Ammon's horn (tissue), 1 donor: Measurements from ENCODE around the gene TCF7L1.
"Not testable (repeated sequence)": the region's sequence is repeated elsewhere in the genome, so short reads cannot be mapped to it uniquely, and the experiment has no call there.

Experiments used
- DNase-seq: peaks from one replicate; pipeline ENCODE4 v3.0.0-alpha.2; 2016; ENCODE audit warnings: low spot score

TCF7L1 gene

DNA sequence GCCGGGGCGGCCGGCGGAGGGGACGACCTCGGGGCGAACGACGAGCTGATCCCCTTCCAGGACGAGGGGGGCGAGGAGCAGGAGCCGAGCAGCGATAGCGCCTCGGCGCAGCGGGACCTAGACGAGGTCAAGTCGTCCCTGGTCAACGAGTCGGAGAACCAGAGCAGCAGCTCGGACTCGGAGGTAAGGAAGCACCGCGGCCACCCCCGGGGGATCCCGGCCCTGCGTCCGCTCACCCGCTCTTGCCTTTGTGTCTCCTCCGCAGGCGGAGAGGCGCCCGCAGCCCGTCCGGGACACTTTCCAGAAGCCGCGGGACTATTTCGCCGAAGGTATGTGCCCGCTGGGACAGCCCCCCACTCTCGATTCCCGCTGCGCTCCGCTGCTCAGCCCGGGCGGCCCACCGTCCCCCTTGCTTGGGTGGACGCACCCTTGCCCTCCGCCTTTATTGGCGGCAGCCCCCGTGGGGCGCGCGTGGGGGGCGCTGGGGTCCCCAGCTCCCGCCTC lies 611 bp downstream of the TCF7L1 start:
- peak; percentile 10 for DNase-seq

DNA sequence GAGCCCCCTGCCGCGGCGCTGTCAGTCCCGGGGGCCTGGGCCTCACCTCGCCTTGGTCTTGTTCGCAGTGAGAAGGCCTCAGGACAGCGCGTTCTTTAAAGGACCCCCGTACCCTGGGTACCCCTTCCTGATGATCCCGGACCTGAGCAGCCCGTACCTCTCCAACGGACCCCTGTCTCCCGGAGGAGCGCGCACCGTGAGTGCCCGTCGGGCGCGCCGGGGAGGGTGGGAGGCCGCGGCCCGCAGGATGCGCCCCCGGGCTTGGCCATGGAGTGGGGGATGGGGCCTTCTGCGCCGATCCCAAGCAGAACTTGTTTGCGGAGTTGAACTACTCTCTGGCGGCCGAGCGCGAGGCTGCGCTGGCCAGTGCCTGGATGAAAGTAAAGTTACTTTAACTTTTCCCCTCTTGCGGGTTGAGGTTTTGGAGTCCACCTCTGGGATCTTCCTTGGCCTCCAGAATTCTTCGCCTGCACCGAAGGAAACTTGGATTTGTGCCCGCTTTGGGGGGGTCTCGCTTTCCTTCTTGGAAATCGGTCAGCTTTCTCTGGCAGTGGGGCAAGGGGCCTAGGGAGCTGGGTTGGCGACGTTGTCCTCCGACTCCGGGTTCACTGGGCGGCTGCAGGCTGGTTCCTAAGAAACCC lies 1.2 kb downstream of the TCF7L1 start:
- DNase-seq = peak; percentile 30

DNA sequence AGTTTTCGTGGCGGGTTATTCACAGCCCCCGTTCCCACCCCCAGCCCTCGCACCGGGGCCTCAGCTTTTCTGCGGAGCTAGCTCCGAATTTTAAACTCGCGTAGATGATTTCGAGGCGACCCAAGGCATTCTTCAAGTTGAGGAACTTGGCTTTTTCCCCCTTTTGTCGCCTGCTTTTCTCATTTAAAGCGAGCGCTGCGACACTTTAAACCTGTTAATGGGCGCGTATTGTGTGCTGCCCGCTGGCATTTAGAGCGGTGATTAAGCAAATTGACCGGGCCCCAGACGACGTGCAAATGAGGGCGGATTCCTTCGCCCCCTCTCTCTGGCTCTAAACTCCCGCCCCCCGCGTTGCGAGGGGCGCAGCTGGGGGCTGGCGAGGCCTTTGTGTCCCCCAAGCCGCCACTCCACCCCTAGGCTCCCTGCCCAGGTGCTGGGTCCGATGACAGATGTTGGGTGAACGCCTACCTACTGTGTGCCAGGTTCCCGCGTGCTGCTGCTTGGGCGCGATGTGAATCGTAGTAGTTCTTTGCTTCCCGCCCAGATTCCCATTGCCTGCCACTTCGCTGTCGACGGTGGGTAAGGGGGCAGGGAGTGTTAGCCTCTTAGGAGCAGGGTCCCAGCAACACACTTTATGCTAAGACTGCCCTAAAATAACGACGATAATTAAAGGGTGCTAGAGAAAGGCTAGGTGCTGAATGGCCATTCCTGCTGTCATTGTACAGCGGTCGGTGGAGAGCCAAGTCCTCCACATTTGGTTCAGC lies 1.9 kb downstream of the TCF7L1 start:
- peak; percentile 11 for DNase-seq

DNA sequence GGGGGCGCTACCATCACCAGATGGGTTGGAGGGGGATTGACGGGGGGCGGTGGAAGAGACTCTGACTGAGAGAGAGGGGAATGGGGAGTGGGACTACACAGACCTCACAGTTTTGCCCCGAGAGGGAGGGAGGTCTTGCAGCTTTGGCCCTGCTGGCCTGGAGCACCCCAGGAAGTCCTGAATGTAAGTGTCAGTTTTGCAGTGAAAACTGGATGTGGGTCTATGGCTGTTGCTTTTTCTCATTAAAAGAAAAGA lies 2.4 kb downstream of the TCF7L1 start:
- no peak for DNase-seq

DNA sequence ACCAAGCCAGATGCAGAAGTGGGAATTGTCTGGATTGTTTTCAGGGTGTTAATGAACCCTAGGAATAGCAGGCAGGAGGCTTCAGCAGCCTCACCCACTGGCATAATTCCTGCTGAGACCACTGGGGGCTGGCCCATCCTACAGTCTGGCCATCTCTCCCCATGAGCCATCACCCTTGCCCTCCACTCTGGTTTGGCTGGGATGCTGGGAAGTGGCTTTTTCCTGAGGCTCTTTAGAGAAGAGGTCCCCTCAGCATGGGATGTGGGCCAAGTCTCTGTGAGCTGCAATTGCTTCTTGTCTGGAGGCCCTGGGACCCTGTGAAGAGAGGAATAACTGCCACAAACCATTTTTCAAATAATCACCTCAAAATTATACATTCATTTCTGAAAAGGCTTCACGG lies 4.0 kb downstream of the TCF7L1 start:
- no peak for DNase-seq

DNA sequence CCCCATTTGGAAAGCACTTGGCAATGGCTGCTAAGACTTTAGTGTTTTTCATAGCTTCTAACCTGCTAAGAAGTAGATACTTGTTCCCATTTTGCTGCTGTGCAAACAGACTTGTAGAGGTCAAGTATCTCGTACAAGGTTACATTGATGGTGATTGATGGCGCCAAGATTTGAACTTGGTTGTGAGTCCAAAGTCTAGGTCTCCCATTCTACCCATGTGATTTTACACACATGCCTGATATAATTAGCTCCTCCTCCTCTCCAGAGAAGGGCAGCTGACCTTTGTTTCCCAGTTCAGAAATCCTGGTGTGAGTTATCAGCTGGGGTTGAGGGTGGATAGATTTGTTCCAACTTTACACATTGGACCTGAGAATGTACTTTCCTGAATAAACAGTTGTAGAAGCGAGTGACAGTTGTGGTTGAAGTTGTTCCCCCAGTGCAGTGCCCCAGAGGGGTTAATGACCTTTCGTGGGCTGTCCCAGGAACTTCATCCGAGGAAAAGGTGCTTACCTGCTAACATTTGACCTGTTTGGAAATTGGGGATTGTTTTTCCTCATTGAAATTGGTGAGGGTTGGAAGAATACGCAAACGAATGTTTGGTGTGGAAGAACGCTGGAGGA lies 10.4 kb downstream of the TCF7L1 start:
- DNase-seq = no peak

DNA sequence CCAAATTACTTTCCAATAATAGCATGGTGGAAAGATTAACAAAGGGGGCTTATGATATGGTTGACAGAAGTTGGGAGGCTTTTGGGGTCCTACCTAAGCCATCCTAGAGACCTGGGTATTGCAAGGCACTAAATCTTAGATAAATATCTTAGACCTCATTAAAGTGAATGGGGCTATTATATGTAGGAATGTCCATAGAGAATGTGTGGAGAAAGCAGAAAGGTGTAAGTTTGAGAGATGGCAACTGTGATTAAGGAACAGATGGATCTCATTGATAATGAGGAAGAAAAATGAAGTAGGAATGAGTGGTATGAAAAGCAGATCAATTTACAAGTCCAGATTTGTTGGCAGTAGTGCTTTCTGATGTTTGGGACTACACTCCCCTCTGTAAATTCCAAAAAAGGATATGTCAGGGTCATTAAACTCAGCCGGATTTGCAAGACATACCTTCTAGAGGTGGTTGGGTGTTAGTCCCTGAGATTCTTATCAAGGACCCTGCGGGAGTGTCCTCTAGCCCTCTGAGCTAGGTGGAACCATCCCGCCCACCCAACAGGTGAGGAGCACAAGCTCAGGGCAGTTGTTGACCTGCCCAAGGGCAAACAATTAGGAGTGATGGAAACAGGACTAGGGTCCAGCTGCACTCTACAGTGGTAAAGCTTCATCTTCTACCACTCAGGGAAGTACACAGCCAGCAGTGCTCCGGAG lies 12.1 kb downstream of the TCF7L1 start:
- no peak for DNase-seq

DNA sequence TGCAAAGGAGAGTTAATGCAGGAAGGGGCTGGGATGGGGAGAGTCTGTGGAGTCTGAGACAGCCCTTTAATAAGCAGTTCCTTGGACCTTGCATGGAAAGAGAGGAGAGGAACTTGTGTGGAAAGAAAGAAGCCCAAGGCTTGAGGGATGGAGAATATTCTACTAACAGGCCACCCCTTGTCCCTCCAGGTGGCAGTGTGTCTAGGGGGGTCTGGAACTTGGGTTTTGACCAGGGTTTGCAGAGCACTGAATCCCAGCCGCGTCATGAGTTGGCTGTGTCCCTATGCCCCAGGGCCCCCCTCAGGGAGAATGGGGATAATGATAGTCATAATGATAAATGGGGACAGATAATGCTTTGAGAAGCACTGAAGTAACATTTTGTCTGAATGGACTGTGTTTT lies 15.0 kb downstream of the TCF7L1 start:
- no peak for DNase-seq

DNA sequence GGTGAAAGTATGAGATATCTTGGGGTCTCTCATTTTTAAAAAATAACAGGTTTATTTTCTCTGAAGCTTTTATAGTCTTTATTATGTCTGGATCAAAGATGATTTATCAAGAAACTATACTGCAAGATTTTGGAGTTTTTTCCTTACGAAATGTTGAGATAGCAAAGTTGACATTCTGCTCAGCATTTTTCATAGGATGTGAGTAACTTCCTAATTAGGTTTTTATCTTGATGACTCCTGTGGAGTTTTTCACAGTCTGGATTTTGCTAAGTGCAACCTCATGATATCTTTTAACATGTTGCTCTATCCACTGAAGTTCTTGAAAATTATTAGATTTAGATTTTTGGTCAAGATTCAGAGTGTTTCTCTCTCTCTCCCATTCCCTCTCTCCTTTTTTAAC lies 17.8 kb downstream of the TCF7L1 start:
- no peak for DNase-seq

DNA sequence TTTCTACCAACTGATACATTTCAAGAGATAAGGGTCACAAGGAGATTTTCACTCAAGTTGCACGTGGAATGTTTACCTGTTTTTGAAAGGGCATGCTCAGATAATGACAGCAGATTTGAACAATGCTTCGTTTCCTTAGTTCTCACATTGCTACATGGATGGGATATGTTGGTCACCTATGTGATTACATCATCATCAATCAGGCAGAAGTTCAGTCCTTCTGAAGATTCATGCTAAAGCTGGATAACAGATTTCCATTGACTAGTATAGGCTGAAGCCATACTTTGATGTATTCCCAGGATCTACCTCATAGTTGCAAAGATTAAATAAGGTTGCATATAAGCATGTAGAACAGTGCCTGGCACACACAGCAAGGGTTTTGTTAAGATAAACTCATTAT lies 19.7 kb downstream of the TCF7L1 start:
- DNase-seq = no peak

DNA sequence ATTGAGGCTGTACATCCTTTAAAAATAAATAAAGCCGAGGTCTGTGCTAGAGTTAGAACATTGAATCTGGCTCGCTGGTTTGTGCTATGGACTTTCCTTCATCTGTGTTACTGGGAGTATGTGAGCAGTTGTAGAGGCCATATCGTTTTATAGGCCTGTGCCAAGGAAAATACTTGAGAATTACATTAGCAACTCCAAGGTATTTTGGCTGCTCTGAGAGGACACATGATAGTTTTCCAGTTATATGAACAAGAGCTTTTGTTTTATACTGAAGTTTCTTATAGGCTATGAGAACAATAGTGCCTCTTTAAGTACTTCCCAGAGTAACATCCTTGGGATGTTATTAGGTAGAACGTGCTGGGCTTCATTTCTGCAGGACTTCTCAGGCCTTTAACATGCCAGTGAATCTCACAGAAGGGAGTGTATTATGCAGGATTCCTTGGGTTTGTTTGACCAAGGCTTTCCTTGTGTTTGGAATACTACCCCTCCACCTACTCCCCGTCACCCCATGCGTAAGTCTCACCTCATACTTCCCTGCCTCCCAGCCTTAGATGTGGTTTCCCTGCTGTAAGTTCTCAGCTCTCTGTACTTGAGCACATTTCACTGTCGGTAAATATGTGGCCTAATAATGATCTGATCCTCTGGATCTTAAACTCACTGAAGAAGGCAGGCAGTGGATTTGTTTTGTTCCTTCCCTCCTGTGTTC lies 21.0 kb downstream of the TCF7L1 start:
- no peak for DNase-seq

DNA sequence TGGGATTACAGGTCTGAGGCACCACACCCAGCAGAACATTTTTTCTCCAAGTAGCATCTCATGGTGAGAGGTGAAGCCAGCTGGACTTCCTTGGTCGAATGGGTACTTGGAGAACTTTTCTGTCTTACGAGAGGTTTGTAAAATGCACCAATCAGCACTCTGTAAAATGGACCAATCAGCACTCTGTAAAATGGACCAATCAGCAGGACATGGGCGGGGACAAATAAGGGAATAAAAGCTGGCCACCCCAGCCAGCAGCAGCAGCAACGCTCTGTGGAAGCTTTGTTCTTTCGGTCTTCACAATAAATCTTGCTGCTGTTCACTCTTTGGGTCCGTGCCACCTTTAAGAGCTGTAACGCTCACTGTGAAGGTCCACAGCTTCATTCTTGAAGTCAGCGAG lies 21.9 kb downstream of the TCF7L1 start:
- not testable (repeated sequence) for DNase-seq

DNA sequence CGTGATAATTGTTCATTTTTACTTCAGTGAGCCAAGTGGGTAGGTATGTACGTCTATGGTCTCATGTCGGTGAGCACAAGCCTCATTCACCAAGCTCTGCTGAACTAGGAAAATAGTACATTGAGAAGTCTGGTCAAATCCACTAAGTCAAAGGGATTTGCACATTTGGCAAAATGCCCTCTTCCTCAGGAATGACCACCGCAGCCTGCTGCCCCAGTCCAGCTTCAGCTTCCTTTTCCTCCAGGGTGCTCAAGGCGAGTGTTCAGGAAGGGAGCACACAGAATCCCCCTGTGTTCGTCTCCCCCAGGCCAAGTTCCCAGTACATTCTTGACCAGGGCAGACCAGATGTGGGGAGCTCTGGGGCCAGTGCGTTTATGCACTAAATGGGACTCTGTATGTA lies 23.0 kb downstream of the TCF7L1 start:
- DNase-seq = no peak

DNA sequence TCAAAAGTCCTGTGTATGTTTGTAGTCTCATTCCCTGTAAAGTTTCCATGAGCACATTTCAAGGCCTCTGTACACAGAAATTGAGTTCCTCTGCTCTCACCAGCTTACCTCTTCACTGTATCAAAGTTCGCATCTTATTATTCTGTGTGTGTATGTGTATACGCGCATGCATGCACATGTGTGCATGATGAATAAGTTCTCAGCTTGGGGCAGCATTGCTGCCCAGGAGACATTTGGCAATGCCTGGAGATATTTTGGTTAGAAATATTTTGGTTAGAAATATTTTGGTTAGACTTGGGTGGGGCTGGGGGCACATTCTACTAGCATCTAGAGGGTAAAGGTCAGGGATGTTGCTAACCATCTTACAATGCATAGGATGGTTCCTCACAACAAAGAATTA lies 23.4 kb downstream of the TCF7L1 start:
- DNase-seq = no peak

DNA sequence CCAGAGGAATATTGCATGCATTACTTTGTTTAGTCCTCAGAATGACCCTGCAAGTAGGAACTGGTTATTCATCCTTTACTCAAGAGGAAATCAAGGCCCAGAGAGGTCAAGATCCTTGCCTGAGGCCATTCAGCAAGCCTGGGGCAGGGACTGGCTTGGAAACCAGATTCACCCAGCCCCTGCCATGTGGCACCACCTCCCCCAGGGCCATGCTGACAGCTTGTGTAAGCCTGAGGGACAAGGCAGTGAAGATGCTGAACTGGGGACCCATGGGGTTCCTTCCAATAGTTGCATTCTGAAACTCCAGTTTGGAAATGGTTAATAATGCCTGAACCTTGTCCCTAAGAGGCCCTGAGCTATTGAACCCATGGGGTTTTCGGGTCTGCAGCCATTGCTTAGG lies 24.2 kb downstream of the TCF7L1 start:
- no peak for DNase-seq

DNA sequence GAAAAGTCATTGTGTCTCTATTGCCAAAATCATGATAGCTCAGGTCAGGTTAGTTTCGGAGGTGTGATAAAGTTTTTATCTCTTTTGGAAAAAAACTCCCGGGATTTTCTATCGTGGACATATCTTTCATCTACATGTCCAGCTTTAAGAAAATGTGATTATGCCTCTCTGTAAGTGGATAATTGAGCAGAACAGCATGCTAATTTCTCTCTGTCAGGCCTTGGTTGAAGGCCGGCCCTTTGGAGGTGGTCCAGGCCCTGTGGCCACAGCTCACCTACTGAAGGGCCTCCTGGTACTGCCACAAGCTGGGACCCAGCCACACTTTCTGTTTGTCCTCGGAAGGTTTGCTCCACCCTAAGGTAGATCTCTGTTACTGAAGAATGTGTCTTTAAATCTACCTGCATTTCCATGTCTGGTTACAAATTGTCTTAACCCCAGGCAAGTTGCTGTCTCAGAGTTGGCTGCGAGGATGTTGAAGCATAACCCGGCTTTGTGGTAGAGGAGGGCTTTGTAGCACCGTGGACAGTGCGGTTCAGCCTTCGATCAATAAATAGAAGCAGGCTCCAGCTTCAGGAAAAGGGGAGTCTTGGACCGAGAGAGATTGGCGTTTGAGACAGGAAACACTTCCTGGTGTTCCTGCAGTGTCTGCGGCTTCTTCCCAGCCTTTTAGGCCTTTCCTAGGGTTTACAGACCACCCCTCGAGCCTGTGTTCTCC lies 25.5 kb downstream of the TCF7L1 start:
- no peak for DNase-seq

DNA sequence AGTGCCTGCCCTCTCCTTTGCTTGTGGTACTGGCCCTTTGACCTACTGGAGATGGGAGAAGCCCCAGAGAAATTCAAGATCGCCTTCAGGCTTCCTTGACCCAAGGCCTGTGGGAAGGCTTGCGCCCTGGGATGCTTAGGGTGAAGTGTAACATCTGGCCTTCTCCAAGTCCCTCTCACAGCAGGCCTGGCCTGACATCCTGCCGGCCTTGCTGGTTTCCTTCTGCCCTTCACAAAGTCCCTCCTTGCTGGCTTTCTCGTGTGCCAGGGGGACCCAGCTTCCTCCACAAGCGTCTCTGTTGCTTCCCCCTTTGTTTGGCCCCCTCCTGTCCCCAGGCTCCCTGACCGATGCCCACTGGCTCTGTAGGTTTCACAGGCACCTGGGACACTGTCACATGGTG lies 26.4 kb downstream of the TCF7L1 start:
- no peak for DNase-seq

DNA sequence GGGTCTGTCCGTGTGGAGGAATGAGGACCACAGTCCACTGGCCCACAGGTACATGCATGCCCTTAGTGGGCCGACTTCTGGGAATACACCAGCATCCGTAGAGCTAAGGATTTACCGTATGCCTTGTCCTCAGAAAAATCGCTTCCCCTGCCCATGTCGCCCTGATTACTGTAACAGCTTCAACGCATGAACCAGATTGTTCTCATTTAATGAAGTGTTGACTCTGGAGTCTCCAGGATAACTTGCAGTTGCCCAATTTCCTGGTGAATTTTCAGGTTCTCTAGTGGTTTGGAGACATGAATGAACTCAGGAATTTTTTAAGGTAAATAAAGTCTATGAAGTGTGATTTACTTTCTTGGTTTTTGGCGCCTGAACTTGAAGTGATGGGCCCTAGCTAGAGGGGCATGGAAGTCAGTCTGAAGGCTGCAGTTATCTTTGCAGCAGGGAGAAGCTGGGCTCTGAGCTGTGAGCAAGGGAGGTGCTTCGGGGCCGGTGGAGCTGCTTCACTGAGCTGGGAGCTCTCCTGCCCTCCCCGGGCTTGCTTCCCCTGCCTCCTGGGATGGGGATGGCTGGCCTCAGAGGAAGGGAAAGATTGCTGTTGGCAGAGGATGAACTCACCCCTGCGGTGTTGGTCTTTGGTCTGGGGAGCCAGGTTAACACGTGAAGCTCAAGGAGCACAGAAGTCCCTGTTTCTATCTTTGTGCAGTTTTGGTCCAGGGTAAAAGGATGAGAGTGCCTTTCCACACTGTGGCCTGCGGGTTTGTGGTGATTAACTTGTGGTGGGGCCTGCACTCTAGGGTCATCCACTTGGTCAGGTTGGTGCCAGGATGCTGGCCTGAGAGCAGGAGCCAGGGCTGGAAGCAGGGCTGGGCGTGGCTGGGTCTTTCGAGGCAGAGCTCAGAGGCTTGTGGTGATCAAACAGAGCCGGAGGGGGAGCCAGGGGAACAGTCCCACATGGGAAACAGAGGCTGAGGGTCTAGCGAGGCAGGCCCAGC lies 28.1 kb downstream of the TCF7L1 start:
- DNase-seq = no peak

DNA sequence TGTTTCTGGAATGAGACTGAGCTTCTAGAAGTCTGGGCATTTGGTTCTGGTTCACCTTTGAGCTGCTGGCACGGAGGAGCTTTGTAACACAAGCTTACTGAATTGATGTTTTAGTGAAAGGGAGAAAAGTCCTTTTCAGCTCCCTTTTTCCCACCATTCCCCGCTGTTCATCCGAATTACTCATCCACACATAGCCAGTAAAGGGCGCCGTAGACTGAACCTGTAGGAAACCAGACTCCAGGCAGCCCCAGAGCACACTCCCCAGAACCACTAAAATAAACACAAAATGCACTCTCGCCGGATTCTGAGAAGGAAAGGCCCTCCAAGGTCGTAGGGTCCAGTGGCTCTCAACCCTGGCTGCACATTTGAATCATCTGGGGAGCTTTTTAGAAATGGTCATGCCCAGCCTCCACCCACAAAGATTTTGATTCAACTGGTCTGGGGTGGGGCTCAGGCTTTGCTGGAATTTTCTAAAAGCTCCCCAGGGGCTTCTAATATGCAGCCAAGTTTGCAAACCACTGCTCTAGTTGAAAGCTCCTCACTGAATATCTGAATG lies 29.6 kb downstream of the TCF7L1 start:
- no peak for DNase-seq

DNA sequence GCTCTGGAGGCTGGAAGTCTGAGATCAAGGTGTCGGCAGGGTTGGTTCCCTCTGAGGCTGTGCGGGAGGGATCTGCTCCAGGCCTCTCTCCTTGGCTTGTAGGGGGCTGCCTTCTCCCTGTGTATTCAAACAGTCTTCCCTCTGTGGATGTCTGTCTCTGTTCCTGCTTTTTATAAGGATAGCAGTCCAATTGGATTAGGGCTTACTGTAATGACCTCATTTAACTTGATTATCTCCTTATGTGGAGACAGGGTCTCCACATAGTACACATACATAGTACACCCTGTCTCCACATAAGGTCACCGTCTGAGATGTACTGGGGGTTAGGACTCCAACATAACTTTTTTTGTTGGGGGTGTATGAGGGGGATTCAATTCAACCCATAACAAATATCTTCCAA lies 30.5 kb downstream of the TCF7L1 start:
- DNase-seq = no peak
